ENCODE results near the gene SPOP. TPM values are rescaled to one million over a fixed set of nuclear protein-coding genes. Genes with fewer than 3 reads are reported as not detected.

The SPOP gene
- total RNA-seq, 4 donors from 2014 or later: 35.9 to 74.7 (median 47.3) TPM

GRCh38 chr17:49596613-49597244 lies 81.2 kb downstream of the SPOP start:
- DNase-seq (ENCODE audit: low spot score in 2 of 2): no peak
- intact Hi-C loops (cut with DNase I; ENCODE audit: low total_unique reads): no loop called here
- 90 to 91% methylated on average over 6 of the region's 6 CpGs for WGBS, 2 donors
- TF ChIP-seq POLR2A (IDR thresholded peaks at IDR 0.05): no peak
- no peak for TF ChIP-seq CTCF (IDR thresholded peaks at IDR 0.05)
- no peak overlapping the region for H3K4me3 ChIP-seq (ENCODE audit: low read depth, poor library complexity, severe bottlenecking)

GRCh38 chr17:49595980-49596379 lies 81.9 kb downstream of the SPOP start:
- 95 to 100% methylated on average over 4 of the region's 4 CpGs for WGBS, 2 donors
- intact Hi-C loops (cut with DNase I; ENCODE audit: low total_unique reads): no loop called here
- TF ChIP-seq CTCF (IDR thresholded peaks at IDR 0.05) (no peak), POLR2A (IDR thresholded peaks at IDR 0.05) (no peak)
- H3K4me3 ChIP-seq (ENCODE audit: low read depth, poor library complexity, severe bottlenecking): no peak overlapping the region
- DNase-seq (ENCODE audit: low spot score in 2 of 2): no peak

GRCh38 chr17:49595328-49595727 lies 82.6 kb downstream of the SPOP start:
- intact Hi-C loops (cut with DNase I; ENCODE audit: low total_unique reads): no loop called here
- WGBS, 2 donors: 94 to 96% methylated on average over 4 of the region's 4 CpGs

GRCh38 chr17:49592263-49592662 lies 85.6 kb downstream of the SPOP start:
- intact Hi-C loops (cut with DNase I; ENCODE audit: low total_unique reads): no loop called here
- TF ChIP-seq POLR2A (IDR thresholded peaks at IDR 0.05): no peak
- TF ChIP-seq CTCF (IDR thresholded peaks at IDR 0.05): no peak
- DNase-seq (ENCODE audit: low spot score in 2 of 2): no peak
- WGBS, 2 donors: 88 to 96% methylated on average over 3 of the region's 3 CpGs
- no peak overlapping the region for H3K4me3 ChIP-seq (ENCODE audit: low read depth, poor library complexity, severe bottlenecking)

More at GRCh38 chr17:49595328-49595727, 82.6 kb downstream of the SPOP start:
- H3K4me3 ChIP-seq (ENCODE audit: low read depth, poor library complexity, severe bottlenecking): no peak overlapping the region
- no peak for TF ChIP-seq CTCF (IDR thresholded peaks at IDR 0.05)
- TF ChIP-seq POLR2A (IDR thresholded peaks at IDR 0.05): no peak
- no peak for DNase-seq (ENCODE audit: low spot score in 2 of 2)

- H3K4me3 ChIP-seq (ENCODE audit: low read depth, poor library complexity, severe bottlenecking): no peak overlapping the region
- WGBS, 2 donors: 95 to 99% methylated on average over 4 of the region's 4 CpGs
- DNase-seq (ENCODE audit: low spot score in 2 of 2): no peak
- intact Hi-C loops (cut with DNase I; ENCODE audit: low total_unique reads): no loop called here
- TF ChIP-seq POLR2A (IDR thresholded peaks at IDR 0.05) (no peak), CTCF (IDR thresholded peaks at IDR 0.05) (no peak)
Observed at GRCh38 chr17:49590874-49591273, 87.0 kb downstream of the SPOP start.

GRCh38 chr17:49589577-49589927 lies 88.3 kb downstream of the SPOP start:
- TF ChIP-seq POLR2A (IDR thresholded peaks at IDR 0.05) (no peak), CTCF (IDR thresholded peaks at IDR 0.05) (no peak)
- no peak for DNase-seq (ENCODE audit: low spot score in 2 of 2)
- intact Hi-C loops (cut with DNase I; ENCODE audit: low total_unique reads): no loop called here

More at GRCh38 chr17:49589577-49589927, 88.3 kb downstream of the SPOP start:
- no peak overlapping the region for H3K4me3 ChIP-seq (ENCODE audit: low read depth, poor library complexity, severe bottlenecking)
- WGBS, 2 donors: 87 to 93% methylated on average over 2 of the region's 2 CpGs
